IPS-18c (cell line): ENCODE measurements around the gene LRSAM1.

Experiments used
- H3K4me3 ChIP-seq: 2 replicates; pipeline ENCODE4 v1.7.0; 2013; ENCODE audit warnings: low read depth, mild to moderate bottlenecking, low read length, moderate library complexity; ENCODE audit not compliant: insufficient read depth
- H3K9me3 ChIP-seq: one replicate; pipeline ENCODE4 v1.6.1; 2013; ENCODE audit warnings: mild to moderate bottlenecking, low read length, moderate library complexity; ENCODE audit not compliant: control insufficient read depth, insufficient read depth

Gene LRSAM1

GRCh38 chr9:127519301-127520166 lies 68.2 kb downstream of the LRSAM1 start:
- no peak overlapping the region for H3K4me3 ChIP-seq
- H3K9me3 ChIP-seq: peaks cover 16% of the 10 kb centered on the region

GRCh38 chr9:127520941-127521918 lies 69.9 kb downstream of the LRSAM1 start:
- Histone ChIP-seq H3K9me3 (peaks cover 21% of the 10 kb centered on the region), H3K4me3 (no peak overlapping the region)

- Histone ChIP-seq H3K9me3 (peaks cover 21% of the 10 kb centered on the region), H3K4me3 (no peak overlapping the region)
Measured at GRCh38 chr9:127521919-127522304, 70.6 kb downstream of the LRSAM1 start.

- H3K4me3 ChIP-seq: no peak overlapping the region
Measured at GRCh38 chr9:127522727-127523126, 71.4 kb downstream of the LRSAM1 start.

GRCh38 chr9:127523312-127523851 lies 72.1 kb downstream of the LRSAM1 start:
- Histone ChIP-seq H3K9me3 (peaks cover 21% of the 10 kb centered on the region), H3K4me3 (no peak overlapping the region)

More at GRCh38 chr9:127522727-127523126, 71.4 kb downstream of the LRSAM1 start:
- peaks cover 21% of the 10 kb centered on the region for H3K9me3 ChIP-seq

GRCh38 chr9:127524373-127524772 lies 73.1 kb downstream of the LRSAM1 start:
- Histone ChIP-seq H3K4me3 (no peak overlapping the region), H3K9me3 (peaks cover 21% of the 10 kb centered on the region)

- Histone ChIP-seq H3K9me3 (peaks cover 21% of the 10 kb centered on the region), H3K4me3 (no peak overlapping the region)
Measured at GRCh38 chr9:127525401-127526188, 74.3 kb downstream of the LRSAM1 start.

- H3K4me3 ChIP-seq: no peak overlapping the region
- H3K9me3 ChIP-seq: peaks cover 21% of the 10 kb centered on the region
Measured at GRCh38 chr9:127526655-127527559, 75.6 kb downstream of the LRSAM1 start.

- peaks cover 16% of the 10 kb centered on the region for H3K9me3 ChIP-seq
- no peak overlapping the region for H3K4me3 ChIP-seq
Measured at GRCh38 chr9:127527560-127528268, 76.4 kb downstream of the LRSAM1 start.

- peaks cover 9% of the 10 kb centered on the region for H3K9me3 ChIP-seq
- H3K4me3 ChIP-seq: no peak overlapping the region
Measured at GRCh38 chr9:127528422-127529251, 77.3 kb downstream of the LRSAM1 start.

- Histone ChIP-seq H3K4me3 (no peak overlapping the region), H3K9me3 (peaks cover 4% of the 10 kb centered on the region)
Measured at GRCh38 chr9:127529671-127530070, 78.4 kb downstream of the LRSAM1 start.

GRCh38 chr9:127530206-127530941 lies 79.1 kb downstream of the LRSAM1 start:
- Histone ChIP-seq H3K9me3 (peaks cover 4% of the 10 kb centered on the region), H3K4me3 (no peak overlapping the region)

- H3K4me3 ChIP-seq: no peak overlapping the region
- H3K9me3 ChIP-seq: no peaks in the 10 kb centered on the region
Measured at GRCh38 chr9:127531676-127532075, 80.4 kb downstream of the LRSAM1 start.

GRCh38 chr9:127534250-127534906 lies 83.1 kb downstream of the LRSAM1 start:
- H3K4me3 ChIP-seq: no peak overlapping the region
- no peaks in the 10 kb centered on the region for H3K9me3 ChIP-seq
